Endometrial microvascular endothelial cells (primary cell): ENCODE measurements around the gene KIF21A. TPM values are rescaled to one million over a fixed set of nuclear protein-coding genes. Genes with fewer than 3 reads are reported as not detected.
"Not testable (repeated sequence)": the region's sequence is repeated elsewhere in the genome, so short reads cannot be mapped to it uniquely, and the experiment has no call there.

ENCODE experiments used
- in situ Hi-C: cut with HindIII; loops from 2 replicates; pipeline ENCODE4 v1.10.0; 2017; ENCODE audit warnings: low sequenced_read_pairs, low pct_unique_long_range_greater_than_20kb; ENCODE audit errors: inconsistent ontology term
- total RNA-seq: library from RNA; depleted of rRNA; stranded (reverse); fragments of >200 nt; gene quantifications from one replicate; pipeline ENCODE4 v1.2.3, GENCODE V29; 2015; ENCODE audit errors: inconsistent ontology term

KIF21A gene
- total RNA-seq, 1 donor from 2014 or later: 6.5 TPM

DNA sequence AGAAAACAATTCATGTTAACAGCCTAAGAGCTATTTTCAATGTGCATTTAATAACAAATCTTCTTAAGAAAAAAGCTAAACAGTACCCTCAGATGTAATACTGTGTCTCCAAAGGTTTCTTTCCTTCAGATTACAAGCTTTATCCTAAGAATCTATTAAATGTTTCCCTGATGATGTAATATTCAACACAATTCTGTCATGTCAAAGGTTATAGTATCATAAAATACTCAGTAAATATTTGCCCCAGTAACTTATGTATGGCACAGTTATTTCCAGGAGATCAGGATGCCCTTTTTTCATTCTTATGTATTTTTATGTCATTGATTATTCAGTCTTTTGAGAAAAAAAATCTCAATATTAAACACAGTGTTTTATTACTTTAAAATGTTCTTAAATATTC is 128.4 kb downstream of the KIF21A start:
- in situ Hi-C loops: no loop called here

DNA sequence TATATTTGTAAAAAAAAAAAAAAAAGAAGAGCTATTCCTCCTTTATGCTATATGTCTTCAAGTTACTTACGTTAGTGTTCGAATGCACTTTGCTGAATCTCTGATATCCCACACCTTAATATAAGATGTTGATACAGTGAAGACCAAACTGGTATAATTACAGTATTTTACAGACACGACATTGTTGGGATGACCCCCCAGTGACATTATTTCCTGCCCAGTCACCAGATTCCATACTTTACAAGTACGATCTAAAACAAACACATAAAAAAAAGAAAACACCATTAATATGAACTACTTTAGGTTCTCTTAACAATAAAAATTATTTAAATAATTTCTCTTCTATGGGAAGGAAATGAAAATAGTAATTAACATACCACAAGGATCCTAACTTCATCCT is 133.4 kb downstream of the KIF21A start:
- in situ Hi-C loops: no loop called here

DNA sequence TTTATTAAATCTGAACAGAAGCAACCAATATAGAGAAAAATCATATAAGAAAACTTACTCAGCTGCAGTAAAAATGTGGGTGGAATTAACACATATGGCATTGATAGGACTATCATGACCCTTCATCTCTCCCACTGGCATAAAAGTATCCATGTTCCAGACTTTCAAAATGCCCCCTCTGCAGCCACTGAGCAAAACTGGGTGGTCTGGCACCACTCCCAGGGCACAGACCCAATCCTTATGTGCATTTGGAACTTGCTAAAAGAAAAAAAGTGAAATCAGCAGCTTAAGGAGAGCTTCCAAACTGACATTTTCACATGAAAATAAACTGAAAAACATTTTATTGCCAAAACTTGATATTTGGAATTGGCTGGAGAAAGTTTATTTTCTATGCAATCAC is 141.5 kb downstream of the KIF21A start:
- in situ Hi-C loops: no loop called here

DNA sequence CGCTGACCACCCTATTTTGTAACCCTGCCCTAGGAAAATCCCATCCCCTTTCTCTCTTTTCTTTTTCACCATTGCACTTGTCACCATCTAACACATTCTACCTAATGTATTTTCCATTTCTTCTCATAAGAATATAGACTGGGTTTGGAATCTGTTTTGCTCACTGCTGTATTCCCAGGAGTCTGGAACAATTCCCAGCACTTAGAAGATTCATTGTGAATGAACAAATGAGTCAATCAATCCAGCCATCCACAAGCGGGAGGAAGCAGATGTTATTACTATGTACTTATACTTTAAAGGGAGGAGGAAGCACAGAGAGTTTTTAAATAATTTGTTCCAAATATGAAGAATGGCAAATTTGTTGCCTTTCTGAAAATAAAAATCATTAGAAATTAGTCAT is 142.1 kb downstream of the KIF21A start:
- in situ Hi-C loops: no loop called here

DNA sequence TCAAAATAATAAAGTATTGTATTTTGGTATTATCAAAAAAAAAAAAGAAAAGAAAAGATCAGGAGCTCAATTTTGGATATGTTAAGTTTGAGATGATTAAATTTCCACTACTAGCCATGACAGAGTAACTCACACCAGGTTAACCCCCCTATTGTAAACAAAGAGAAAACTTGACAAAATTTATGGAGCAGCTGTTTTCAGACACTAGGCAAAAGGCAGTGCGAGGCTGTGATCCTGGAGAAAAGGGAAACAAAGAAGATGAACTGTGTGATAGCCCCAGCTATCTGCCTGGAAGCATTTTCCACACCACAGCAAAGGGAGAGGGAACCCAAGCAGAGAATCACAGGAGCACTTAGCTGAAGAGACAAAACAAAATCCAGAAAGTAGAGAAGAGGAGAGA is 145.0 kb downstream of the KIF21A start:
- in situ Hi-C loops: no loop called here

DNA sequence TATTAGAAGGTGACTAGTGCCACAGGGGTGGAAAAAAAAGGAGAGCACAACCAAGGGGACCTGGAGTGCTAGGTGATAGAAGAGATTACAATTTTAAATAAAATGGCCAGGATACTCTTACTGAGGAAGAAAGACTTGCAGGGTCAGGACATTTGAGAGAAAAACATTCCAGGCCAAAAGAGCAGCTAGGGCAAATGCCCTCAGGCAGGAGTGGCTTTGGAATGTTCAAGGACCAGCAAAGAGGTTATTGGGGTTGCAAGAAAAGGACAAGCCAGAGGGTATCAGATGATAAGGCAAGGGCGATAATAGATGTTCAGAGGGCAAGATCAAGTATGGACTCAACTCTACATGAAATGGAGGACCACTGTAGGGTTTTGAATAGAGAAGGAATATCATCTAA is 146.4 kb downstream of the KIF21A start:
- in situ Hi-C loops: no loop called here

DNA sequence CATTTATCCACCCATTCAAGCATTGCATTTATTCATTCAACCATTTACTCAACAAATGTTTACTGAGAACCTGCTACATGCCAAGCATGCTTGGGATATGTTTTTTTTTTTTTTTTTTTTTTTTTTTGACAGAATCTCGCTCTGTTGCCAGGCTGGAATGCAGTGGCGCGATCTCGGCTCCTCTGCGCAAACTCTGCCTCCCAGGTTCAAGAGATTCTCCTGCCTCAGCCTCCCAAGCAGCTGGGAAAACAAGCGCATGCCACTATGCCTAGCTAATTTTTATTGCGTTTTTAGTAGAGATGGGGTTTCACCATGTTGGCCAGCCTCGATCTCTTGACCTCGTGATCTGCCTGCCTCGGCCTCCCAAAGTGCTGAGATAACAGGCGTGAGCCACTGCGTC is 147.3 kb downstream of the KIF21A start:
- in situ Hi-C loops: not testable (repeated sequence)

DNA sequence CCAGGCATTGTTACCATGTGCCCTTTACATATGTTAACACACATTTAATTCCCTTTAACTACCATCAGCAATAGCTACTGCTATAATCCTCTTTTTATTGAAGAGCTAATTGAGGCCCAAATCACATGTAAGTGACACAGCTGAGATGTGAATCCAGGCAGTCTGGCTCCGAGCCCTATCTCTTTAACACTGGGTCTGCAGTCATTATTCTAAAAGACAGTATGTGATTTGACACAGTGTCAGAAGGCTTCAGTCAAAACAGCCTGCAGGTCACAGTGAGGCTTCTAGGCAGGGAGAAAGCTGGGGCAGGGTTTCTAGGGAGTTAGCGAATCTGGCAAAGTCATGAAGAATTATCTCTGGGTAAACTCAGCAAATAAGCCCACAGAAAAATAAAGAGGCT is 148.2 kb downstream of the KIF21A start:
- in situ Hi-C loops: no loop called here

DNA sequence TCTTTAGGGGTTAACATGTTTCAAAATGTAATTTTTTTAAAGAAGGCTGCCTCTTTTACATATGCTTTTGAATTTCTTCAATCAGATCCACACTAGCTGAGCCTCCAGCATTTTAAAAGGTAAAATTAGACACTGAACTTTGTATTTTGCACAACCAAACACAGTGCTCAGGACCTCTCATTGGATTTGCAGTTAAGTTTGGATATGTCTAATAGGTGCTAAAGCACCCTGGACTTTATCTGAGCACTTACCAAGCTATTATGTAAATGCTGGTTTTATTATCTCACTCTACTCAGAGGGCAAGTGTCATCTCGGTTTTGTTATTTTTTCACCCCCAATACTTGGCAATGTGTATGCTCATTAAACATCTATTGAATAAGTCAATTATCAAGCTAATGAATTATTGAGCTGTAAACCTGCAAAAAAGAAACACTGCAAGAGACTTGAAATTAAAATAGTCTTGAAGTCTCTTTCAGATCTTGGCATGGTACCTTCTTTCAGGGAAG is 150.7 kb downstream of the KIF21A start:
- in situ Hi-C loops: no loop called here

DNA sequence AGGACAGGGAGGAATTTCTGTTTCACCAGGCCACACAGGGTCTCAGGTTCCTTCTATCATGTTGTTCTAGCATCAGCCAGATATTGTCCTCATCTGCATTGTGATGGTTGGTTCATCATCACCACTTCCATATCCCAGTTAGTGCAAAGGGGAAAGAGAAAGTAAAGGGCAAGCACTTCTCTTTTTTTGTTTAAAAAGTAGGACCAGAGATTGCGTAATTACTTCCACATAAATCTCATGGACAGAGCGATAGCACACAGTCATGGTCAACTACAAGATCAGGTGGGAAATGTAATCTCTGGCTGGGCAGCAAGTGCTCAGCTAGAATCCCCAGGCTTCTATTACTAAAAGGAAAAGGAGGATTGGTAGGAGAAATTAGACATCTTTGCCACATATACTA is 155.1 kb downstream of the KIF21A start:
- in situ Hi-C loops: no loop called here

DNA sequence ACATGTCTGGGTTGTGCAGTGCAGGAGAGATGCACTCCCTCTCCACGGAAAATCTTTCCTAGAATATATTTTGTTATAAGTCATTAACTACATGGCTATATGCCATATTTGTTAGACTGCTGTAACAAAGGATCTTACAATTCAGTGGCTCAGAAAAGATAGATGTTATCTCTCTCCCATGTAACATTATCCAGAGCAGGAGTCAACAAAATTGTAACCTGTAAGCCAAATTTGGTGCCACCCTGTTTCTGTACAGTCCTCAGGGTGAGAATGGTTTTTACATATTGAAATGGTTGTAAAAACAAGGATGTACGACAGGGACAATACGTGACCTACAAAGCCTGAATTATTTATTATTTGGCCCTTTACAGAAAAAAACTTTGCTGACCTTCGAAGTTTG is 155.5 kb downstream of the KIF21A start:
- in situ Hi-C loops: no loop called here

DNA sequence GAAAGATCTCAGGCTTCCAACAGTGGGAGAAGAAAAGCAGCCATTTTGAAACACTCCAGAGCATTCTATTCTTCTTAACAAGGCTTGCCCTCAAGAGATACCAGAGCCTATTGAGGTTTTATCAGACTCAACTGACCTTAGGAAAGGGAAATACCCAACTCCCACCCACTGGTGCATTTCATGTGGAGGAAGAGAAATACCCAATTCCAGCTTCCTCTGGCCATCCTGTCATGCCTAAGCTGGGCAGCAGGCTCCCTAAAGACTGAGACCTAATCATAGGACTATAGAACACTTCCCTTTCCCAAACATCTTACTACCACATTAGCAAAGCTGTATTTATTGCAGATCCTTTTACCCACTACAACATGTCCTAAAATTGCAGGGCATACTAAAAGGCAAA is 164.5 kb downstream of the KIF21A start:
- in situ Hi-C loops: no loop called here

DNA sequence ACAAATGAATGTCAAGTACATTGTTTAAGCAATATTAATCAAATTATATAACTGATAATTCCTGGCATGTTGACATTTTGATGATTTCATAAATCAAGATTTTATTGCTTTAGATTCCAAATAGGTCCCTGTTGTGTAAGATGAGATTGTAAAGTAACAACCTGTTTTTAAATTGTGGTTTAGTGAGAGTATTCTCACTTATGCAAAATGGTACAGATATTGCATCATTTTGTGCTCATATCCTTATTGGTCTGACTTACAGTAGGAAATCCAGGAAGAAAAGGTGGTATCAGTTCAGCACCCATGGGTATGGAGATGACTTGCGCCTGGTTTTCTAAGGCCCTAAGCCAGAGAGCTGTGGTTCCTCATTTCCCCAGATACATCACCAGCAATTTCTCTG is 165.5 kb downstream of the KIF21A start:
- in situ Hi-C loops: no loop called here

DNA sequence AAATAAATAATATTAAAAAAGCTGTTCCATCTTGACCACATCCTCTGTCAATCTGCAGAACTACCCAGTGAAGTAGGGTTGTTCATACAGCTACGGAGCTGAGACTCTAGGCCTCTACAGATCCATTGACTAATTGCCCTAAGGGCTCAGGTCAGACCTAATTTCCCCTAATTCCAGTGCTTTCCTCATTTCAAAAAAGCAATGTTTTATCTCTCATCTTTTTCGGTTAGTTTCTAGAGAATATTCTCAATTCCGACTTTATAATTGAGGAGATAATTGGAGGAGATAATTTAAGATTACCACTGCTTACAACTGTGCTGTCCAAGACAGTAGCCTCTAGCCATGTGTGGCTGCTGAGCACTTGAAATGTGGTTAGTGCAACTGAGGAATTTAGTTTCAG is 167.1 kb downstream of the KIF21A start:
- in situ Hi-C loops: no loop called here

DNA sequence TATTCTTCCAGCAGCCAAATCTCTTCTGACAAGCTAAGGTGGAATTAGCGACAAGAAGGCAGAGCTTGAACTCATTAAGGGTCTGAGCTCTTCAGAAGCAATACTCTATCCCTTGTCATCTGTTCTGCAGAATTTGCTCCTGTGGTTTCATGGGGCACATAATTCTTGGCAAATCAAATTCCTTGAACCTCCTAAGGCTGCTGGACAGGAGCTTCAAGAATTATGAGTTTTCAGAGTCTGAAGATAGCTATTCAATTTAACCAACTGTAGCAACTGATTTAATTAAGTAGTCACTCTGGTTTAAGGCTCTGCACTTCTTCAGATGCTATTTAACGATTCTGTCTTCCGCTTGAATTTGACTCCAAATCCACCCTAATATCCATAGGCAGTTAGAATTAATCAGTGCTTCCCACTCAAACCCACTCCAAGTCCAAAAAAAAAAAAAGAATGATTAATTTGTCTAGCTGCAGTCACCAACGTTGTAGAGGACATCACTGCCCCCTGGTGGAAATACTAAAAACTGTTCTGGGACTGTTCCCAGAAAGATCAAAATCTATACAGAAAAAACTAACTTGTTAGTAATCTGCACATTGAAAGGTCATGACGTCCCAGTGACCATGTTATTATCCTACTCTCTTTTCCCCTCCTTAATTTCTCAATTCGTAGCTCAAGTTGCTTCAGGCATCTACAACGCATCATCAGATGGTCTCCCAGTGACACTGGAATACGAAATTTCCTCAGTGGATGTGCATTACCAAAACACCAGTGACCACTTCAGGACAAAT is 169.9 kb downstream of the KIF21A start:
- in situ Hi-C loops: no loop called here

DNA sequence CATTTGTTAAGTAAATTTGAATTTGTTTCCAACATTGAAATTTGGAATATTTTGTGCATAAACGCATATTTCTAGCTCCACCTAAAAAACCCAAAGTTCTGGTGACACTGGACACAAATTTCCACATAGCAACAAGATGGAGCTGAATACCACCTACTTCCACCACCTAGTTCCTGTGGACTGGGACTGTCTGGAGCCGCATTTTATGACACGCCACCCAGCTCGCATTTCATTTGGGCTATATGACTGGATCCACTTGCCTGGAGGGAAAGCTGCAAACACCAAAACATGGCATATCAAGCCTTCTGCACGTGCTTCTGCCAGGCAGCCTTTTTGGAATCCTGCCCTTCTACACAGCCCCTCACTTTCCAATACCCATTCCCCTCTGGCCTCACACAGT is 173.4 kb downstream of the KIF21A start:
- in situ Hi-C loops: no loop called here

DNA sequence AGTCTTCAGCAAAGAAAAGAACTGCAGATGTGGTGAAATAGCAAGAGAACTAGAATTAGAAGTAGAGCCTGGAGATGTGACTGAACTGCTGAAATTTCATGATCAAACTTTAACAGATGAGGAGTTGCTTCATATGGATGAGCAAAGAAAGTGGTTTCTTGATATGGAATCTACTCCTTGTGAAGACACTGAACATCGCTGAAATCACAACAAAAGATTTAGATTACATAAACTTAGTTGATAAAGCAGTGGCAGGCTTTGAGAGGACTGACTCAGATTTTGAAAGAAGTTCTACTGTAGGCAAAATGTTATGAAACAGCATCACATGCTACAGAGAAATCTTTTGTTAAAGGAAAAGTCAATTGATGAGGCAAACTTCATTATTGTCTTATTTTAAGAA is 175.0 kb downstream of the KIF21A start:
- in situ Hi-C loops: no loop called here

DNA sequence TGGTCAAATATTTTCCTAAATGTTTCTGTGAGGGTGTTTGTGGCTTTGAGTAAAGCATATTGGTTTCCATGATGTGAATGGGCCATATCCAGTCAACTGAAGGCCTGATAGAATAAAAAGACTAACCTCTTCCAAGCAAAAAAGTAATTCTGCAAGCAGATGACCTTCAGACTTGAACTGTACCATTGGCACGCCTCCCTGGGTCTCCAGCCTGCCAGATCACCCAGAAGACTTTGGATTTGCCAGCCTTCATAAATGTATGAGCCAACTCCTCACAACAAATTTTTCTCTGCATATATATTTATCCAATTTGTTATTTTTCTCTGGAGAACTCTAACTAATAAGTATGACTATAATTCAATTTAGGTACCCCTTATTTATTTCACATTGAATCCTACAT is 190.3 kb downstream of the KIF21A start:
- in situ Hi-C loops: no loop called here
